ENCODE measurements around the gene ELOB.
"Not testable (repeated sequence)": the region's sequence is repeated elsewhere in the genome, so short reads cannot be mapped to it uniquely, and the experiment has no call there.

ELOB gene

GRCh38 chr16:2721634-2722173 lies 55.4 kb downstream of the ELOB start:
- not testable (repeated sequence) for H3K27me3 ChIP-seq (ENCODE audit: insufficient read depth, low read length)

More at GRCh38 chr16:2721634-2722173, 55.4 kb downstream of the ELOB start:
- 58% methylated on average over 13 of the region's 14 CpGs for WGBS
- Histone ChIP-seq H3K27ac (ENCODE audit: low read depth, low read length) (peak overlapping the region; percentile 79; the same call in 1 of the 2 replicates), H3K4me3 (ENCODE audit: low read length) (peak overlapping the region; percentile 66), H3K9ac (ENCODE audit: low read depth, low read length) (peak overlapping the region; percentile 63)
- H3K36me3 ChIP-seq (ENCODE audit: insufficient read depth, low read length); H3K4me1 ChIP-seq (ENCODE audit: insufficient read depth, low read length); H3K9me3 ChIP-seq (ENCODE audit: insufficient read depth, low read depth, low read length): not testable (repeated sequence)

Data from HUES64 (cell line).